Measurements from ENCODE around the gene LRRC70. TPM values are rescaled to one million over a fixed set of nuclear protein-coding genes. Genes with fewer than 3 reads are reported as not detected.

Gene LRRC70
- total and polyA plus RNA-seq, 10 donors = 3.9 to 15.4 (median 10.1) TPM

DNA sequence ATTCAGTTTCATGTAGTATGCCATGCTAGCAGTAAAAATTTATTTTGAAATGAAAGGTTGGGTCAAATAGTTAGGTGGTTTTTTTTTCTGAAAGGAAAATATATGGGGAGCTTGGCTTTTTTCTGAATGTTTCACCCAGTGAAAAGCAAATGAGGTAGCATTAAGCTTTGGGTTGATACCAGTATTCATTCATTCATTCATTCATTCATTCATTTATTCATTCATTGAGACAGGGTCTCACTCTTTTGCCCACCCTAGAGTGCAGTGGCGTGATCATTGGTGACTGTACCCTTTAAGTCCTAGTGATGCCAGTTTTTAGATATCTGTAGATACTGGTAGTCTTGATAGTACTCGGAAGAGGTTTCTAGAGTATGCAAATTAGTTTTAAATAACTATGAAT lies 42.4 kb upstream of the LRRC70 start:
- TF ChIP-seq, protein P1, sequence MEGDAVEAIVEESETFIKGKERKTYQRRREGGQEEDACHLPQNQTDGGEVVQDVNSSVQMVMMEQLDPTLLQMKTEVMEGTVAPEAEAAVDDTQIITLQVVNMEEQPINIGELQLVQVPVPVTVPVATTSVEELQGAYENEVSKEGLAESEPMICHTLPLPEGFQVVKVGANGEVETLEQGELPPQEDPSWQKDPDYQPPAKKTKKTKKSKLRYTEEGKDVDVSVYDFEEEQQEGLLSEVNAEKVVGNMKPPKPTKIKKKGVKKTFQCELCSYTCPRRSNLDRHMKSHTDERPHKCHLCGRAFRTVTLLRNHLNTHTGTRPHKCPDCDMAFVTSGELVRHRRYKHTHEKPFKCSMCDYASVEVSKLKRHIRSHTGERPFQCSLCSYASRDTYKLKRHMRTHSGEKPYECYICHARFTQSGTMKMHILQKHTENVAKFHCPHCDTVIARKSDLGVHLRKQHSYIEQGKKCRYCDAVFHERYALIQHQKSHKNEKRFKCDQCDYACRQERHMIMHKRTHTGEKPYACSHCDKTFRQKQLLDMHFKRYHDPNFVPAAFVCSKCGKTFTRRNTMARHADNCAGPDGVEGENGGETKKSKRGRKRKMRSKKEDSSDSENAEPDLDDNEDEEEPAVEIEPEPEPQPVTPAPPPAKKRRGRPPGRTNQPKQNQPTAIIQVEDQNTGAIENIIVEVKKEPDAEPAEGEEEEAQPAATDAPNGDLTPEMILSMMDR (IDR thresholded peaks at IDR 0.05 in 8 of 11, conservative IDR thresholded peaks at IDR 0.05 in 3 of 11) = no peak
- TF ChIP-seq POLR2AphosphoS5 (IDR thresholded peaks at IDR 0.05) (no peak), POLR2A (IDR thresholded peaks at IDR 0.05) (no peak)
- no peaks in the 10 kb centered on the region for H3K9me3 ChIP-seq
- no peak overlapping the region for H3K27ac ChIP-seq
- WGBS, 5 donors = 93 to 100% (median 97%) methylated on average over 2 of the region's 2 CpGs
- no peak overlapping the region for H3K4me3 ChIP-seq
- intact Hi-C loops (cut with DNase I; ENCODE audit: low total_unique reads) = no loop called here
- H3K27me3 ChIP-seq (replicated peaks in 1 of 7) = no peaks in the 10 kb centered on the region
- DNase-seq = no peak
- H3K4me1 ChIP-seq = no peaks in the 10 kb centered on the region
- H3K36me3 ChIP-seq = peaks cover 0 to 57% (median 13%) of the 10 kb centered on the region in 6 donors

DNA sequence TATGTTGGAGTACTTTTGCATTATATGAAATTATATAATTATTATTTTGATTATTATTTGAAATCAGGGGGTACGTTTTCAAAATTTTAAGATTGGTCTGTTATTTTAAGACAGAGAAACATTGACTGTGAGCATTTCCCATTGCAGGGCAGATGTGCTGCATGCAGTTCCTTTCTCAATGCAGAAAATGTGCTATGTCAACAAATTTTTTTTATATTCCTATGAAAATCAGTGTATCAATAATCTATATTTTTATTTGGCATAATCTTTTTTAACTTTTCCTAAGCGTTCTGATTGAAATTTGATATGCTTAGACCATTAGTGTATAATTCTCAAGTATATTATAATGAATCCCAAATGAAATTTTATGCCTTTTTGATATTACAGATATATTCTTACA lies 41.8 kb upstream of the LRRC70 start:
- no peak for DNase-seq
- Histone ChIP-seq H3K4me3 (no peak overlapping the region), H3K36me3 (peaks cover 0 to 57% (median 10%) of the 10 kb centered on the region in 6 donors), H3K27me3 (replicated peaks in 1 of 7) (no peaks in the 10 kb centered on the region), H3K4me1 (no peaks in the 10 kb centered on the region), H3K9me3 (no peaks in the 10 kb centered on the region), H3K27ac (no peak overlapping the region)
- WGBS, 5 donors = 93 to 97% (median 96%) methylated on average over 2 of the region's 2 CpGs
- TF ChIP-seq POLR2AphosphoS5 (IDR thresholded peaks at IDR 0.05) = no peak
- TF ChIP-seq, protein P1 (IDR thresholded peaks at IDR 0.05 in 8 of 11, conservative IDR thresholded peaks at IDR 0.05 in 3 of 11) = no peak
- TF ChIP-seq POLR2A (IDR thresholded peaks at IDR 0.05) = no peak
- intact Hi-C loops (cut with DNase I; ENCODE audit: low total_unique reads) = no loop called here

DNA sequence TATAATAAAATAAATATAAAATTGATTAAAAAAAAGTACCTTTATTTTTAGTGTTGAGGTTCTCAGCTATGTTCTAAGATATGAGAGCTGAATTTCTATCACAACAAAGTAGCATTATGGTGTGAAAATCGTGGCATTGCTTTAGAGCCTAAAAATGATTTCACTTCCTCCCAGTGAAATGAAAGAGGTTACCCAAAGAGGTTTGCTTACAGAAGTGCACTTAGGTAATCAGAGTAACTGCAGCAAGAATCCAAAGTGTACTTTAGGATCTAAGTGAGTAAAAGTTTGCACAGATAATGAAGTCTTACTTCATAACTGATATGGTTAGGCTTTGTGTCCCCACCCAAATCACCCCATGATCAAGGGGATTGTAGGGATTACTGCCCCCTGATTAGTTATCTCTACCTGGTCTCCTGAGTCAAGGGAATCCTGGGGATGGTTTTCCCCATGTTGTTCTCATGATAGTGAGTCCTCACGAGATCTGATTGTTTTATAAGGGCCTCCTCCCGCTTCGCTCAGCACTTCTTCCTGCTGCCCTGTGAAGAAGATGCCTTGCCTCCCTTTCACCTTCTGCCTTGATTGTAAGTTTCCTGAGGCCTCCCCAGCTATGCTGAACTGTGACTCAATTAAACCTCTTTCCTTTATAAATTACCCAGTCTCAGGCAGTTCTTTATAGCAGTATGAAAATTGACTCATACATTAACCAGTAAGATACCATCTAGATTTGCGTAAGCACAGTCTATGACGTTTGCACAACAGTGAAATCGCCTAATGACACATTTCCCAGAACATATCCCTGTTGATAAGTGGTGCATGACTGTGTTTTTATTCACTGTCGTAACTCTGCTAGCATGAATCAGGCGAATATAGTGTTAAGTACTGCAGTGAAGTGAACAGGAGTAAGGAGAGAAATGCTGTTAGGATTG lies 40.3 kb upstream of the LRRC70 start:
- 69 to 91% (median 82%) methylated on average over 9 of the region's 9 CpGs for WGBS, 5 donors
- no peaks in the 10 kb centered on the region for H3K4me1 ChIP-seq
- intact Hi-C loops (cut with DNase I; ENCODE audit: low total_unique reads) = no loop called here
- H3K27me3 ChIP-seq (replicated peaks in 1 of 7) = no peaks in the 10 kb centered on the region
- H3K36me3 ChIP-seq = peaks cover 0 to 55% (median 6%) of the 10 kb centered on the region in 6 donors
- H3K9me3 ChIP-seq = no peaks in the 10 kb centered on the region
- TF ChIP-seq, protein P1 (IDR thresholded peaks at IDR 0.05 in 8 of 11, conservative IDR thresholded peaks at IDR 0.05 in 3 of 11) = no peak
- TF ChIP-seq POLR2A (IDR thresholded peaks at IDR 0.05) (no peak), POLR2AphosphoS5 (IDR thresholded peaks at IDR 0.05) (no peak)
- H3K27ac ChIP-seq = peak overlapping the region in 4 of 8 donors; percentile 38 to 68 (median 58)
- no peak for DNase-seq
- H3K4me3 ChIP-seq = no peak overlapping the region

DNA sequence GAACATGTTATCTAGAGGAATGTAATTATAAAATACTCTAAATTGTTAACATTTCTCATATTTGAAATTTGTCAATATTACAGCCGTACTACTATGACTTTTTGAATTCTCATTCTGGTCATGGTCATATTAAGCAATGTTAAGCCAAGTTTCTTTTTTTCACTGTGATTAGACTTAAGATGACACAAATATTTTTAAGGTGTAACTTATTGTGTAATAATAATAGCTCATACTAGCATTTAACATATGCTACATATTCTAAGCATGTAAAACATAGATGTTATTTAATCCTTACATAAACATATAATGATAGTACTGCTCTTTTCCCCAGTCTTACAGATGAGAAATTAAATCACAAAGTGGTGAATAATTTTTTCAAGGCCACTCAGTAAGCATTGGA lies 35.9 kb upstream of the LRRC70 start:
- no peak overlapping the region for H3K27ac ChIP-seq
- H3K36me3 ChIP-seq = peaks cover 0 to 62% (median 6%) of the 10 kb centered on the region in 6 donors
- no peaks in the 10 kb centered on the region for H3K27me3 ChIP-seq (replicated peaks in 1 of 7)
- WGBS, 5 donors = 95 to 100% (median 98%) methylated on average over 1 of the region's 1 CpG
- no peak for TF ChIP-seq POLR2AphosphoS5 (IDR thresholded peaks at IDR 0.05)
- no peak for TF ChIP-seq POLR2A (IDR thresholded peaks at IDR 0.05)
- TF ChIP-seq, protein P1 (IDR thresholded peaks at IDR 0.05 in 8 of 11, conservative IDR thresholded peaks at IDR 0.05 in 3 of 11) = no peak
- H3K4me3 ChIP-seq = no peak overlapping the region
- intact Hi-C loops (cut with DNase I; ENCODE audit: low total_unique reads) = no loop called here
- no peak for DNase-seq
- H3K9me3 ChIP-seq = peaks cover 0 to 6% (median 0%) of the 10 kb centered on the region in 8 donors
- peaks cover 0 to 3% (median 0%) of the 10 kb centered on the region in 6 donors for H3K4me1 ChIP-seq
